Natural killer cell (primary cell): ENCODE measurements around the gene KAZN. TPM values are rescaled to one million over a fixed set of nuclear protein-coding genes. Genes with fewer than 3 reads are reported as not detected.

Experiments used
- ATAC-seq, 3 donors: fragments of 150-1000 bp in 2 of 3; fragments of 200-7000 bp in 1 of 3; cut with Tn5 transposase; 1 replicate in 1 of 3; 2 replicates in 2 of 3; pipeline ENCODE4 v1.10.0; 2021; ENCODE audit warnings: mild to moderate bottlenecking in 2 of 3, moderate library complexity in 2 of 3
- DNase-seq, 2 donors: peaks; one replicate each; pipeline versions ENCODE4 v3.0.0 to v3.0.0-alpha.2; 2013 to 2021; ENCODE audit warnings: mixed read lengths in 1 of 2
- H3K27ac ChIP-seq: one replicate; pipeline ENCODE4 v1.5.1; 2013; ENCODE audit warnings: mild to moderate bottlenecking, low read length
- H3K27me3 ChIP-seq: one replicate; pipeline ENCODE4 v1.6.1; 2013; ENCODE audit warnings: low read length; ENCODE audit not compliant: control insufficient read depth, insufficient read depth
- H3K36me3 ChIP-seq: one replicate; pipeline ENCODE4 v1.6.1; 2013; ENCODE audit warnings: low read length; ENCODE audit not compliant: control insufficient read depth, insufficient read depth
- H3K4me1 ChIP-seq: one replicate; pipeline ENCODE4 v1.6.1; 2013; ENCODE audit warnings: low read length; ENCODE audit not compliant: control insufficient read depth, insufficient read depth
- H3K4me3 ChIP-seq: one replicate; pipeline ENCODE4 v1.5.1; 2013; ENCODE audit warnings: low read length
- H3K9me3 ChIP-seq: one replicate; pipeline ENCODE4 v1.6.1; 2013; ENCODE audit warnings: low read length; ENCODE audit not compliant: control insufficient read depth, insufficient read depth
- H3K27ac Mint-ChIP-seq, 2 donors: one replicate each; pipeline ENCODE4 v1.8.0; 2022; ENCODE audit warnings: mild to moderate bottlenecking in 2 of 2, mixed read lengths in 2 of 2, moderate library complexity in 1 of 2
- H3K27me3 Mint-ChIP-seq, 2 donors: one replicate each; pipeline ENCODE4 v1.8.0; 2022; ENCODE audit warnings: low read depth in 2 of 2, mixed read lengths in 2 of 2
- H3K36me3 Mint-ChIP-seq: one replicate; pipeline ENCODE4 v1.8.0; 2022; ENCODE audit warnings: mixed read lengths
- H3K4me1 Mint-ChIP-seq, 2 donors: one replicate each; pipeline ENCODE4 v1.8.0; 2022; ENCODE audit warnings: mixed read lengths in 2 of 2
- H3K4me3 Mint-ChIP-seq: one replicate; pipeline ENCODE4 v1.8.0; 2022; ENCODE audit warnings: mild to moderate bottlenecking, moderate library complexity, mixed read lengths
- H3K9me3 Mint-ChIP-seq, 2 donors: one replicate each; pipeline ENCODE4 v1.8.0; 2022; ENCODE audit warnings: mixed read lengths in 2 of 2
- WGBS: methylation state at CpG from one replicate; pipeline ENCODE4 v1.1.7; 2013; ENCODE audit warnings: missing lambda C conversion rate; ENCODE audit not compliant: insufficient coverage; 5-methylcytosine and 5-hydroxymethylcytosine counted together
- intact Hi-C: fragments of 100-400 bp; cut with micrococcal nuclease; formaldehyde crosslinking; loops from one replicate; pipeline ENCODE4 v1.14.2; 2022
- total RNA-seq, 4 donors: library from RNA; stranded (reverse); fragments of 120-200 nt in 1 of 4; gene quantifications; one replicate each; pipeline versions ENCODE4 v1.2.3 to v1.2.4, GENCODE V29; 2013 to 2022
- TF ChIP-seq, protein P1 (sequence below): fragments of 200-600 bp; IDR thresholded peaks from one replicate; pipeline ENCODE4 v1.8.0; 2022; ENCODE audit warnings: antibody characterized with exemption

KAZN gene
- total RNA-seq, 3 donors from 2014 or later (not counting 1 experiment from before 2014, with no cell fraction given): 1.2 to 2.0 (median 1.7) TPM

DNA sequence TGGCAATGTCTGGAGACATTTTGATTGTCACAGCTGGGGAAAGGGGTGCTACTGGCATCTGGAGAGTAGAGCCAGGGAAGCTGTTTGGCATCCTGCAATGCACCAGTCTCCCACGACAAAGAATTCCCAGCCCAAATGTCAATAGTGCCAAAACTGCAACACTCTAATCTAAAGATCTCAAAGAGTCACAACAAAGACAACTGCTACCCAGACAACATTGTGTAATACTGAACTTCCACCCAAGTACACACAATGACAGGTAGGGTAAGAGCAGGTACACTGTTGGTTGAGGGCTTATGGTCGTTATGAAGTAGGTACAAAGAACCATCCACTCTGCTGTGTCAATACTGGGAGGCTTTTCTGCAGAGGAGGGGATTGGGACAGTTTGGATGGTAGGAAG, 546.8 kb downstream of the KAZN start:
- peaks cover 16 to 55% of the 10 kb centered on the region in 2 donors for H3K27me3 Mint-ChIP-seq
- TF ChIP-seq, protein P1, sequence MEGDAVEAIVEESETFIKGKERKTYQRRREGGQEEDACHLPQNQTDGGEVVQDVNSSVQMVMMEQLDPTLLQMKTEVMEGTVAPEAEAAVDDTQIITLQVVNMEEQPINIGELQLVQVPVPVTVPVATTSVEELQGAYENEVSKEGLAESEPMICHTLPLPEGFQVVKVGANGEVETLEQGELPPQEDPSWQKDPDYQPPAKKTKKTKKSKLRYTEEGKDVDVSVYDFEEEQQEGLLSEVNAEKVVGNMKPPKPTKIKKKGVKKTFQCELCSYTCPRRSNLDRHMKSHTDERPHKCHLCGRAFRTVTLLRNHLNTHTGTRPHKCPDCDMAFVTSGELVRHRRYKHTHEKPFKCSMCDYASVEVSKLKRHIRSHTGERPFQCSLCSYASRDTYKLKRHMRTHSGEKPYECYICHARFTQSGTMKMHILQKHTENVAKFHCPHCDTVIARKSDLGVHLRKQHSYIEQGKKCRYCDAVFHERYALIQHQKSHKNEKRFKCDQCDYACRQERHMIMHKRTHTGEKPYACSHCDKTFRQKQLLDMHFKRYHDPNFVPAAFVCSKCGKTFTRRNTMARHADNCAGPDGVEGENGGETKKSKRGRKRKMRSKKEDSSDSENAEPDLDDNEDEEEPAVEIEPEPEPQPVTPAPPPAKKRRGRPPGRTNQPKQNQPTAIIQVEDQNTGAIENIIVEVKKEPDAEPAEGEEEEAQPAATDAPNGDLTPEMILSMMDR: no peak
- H3K27ac Mint-ChIP-seq: no peak overlapping the region
- H3K36me3 Mint-ChIP-seq: no peaks in the 10 kb centered on the region
- no peak overlapping the region for H3K27ac ChIP-seq
- no peaks in the 10 kb centered on the region for H3K9me3 ChIP-seq
- no peak for DNase-seq
- no peaks in the 10 kb centered on the region for H3K9me3 Mint-ChIP-seq
- H3K4me3 ChIP-seq: no peak overlapping the region
- H3K27me3 ChIP-seq: peaks cover under 1% of the 10 kb centered on the region
- no peak overlapping the region for H3K4me3 Mint-ChIP-seq
- no peak for ATAC-seq
- H3K4me1 Mint-ChIP-seq: peaks cover 0 to 9% of the 10 kb centered on the region in 2 donors
- peaks cover 6% of the 10 kb centered on the region for H3K4me1 ChIP-seq
- intact Hi-C loops: no loop called here
- no peaks in the 10 kb centered on the region for H3K36me3 ChIP-seq
- WGBS: 70% methylated on average over 2 of the region's 2 CpGs

DNA sequence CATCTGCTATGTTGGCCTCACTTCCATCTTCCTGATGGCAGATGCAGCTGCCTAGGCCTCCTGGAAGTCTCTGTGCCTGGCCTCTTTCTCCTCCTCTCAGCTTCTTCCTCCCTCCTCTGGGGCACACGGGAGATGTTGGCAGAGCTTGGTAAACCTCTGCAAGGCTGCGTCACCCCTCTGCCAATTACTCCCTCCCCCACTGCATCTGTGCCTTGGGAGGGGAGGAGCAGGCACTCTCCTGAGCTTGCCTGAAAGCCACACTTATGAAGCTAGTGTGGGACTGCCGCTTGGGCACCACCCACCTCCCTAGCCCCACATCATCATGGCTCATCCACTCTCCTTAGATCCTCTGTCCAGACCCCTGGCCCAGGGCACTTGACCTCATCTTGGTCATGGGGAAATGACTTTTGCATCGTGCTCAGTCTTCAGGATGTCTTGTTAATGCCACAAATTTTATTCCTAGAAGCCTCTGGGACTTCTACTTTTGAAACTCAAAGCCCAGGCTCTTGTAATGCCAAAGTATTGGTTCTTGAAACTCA, 547.7 kb downstream of the KAZN start:
- peaks cover 0 to 5% of the 10 kb centered on the region in 2 donors for H3K4me1 Mint-ChIP-seq
- Histone ChIP-seq H3K27ac (no peak overlapping the region), H3K9me3 (no peaks in the 10 kb centered on the region), H3K27me3 (peaks cover 5% of the 10 kb centered on the region), H3K36me3 (no peaks in the 10 kb centered on the region), H3K4me1 (peaks cover 6% of the 10 kb centered on the region), H3K4me3 (no peak overlapping the region)
- peaks cover 19 to 55% of the 10 kb centered on the region in 2 donors for H3K27me3 Mint-ChIP-seq
- DNase-seq (no peak), ATAC-seq (no peak)
- H3K27ac Mint-ChIP-seq: no peak overlapping the region
- no peaks in the 10 kb centered on the region for H3K36me3 Mint-ChIP-seq
- intact Hi-C loops: no loop called here
- H3K4me3 Mint-ChIP-seq: no peak overlapping the region
- WGBS: 45% methylated on average over 4 of the region's 4 CpGs
- TF ChIP-seq, protein P1: no peak
- no peaks in the 10 kb centered on the region for H3K9me3 Mint-ChIP-seq

DNA sequence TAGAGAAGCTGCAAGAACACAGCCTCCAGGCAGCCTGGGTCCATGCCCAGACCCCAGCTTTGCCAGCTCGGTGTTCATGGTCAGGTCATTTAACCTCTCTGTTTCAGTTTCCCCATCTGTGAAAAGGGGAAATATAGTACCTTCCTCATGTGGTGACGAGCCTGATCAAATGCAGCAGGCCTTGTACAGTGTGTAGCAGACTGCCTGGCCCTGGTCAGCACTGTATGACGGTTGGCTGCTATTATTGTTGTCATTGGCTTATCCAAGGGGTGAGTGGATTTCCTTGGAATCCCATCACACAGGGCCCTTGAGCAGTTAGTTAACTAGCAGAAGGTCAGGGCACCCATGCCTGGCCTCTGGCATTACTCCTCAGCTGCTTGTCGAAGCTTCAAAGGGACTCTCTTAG, 548.5 kb downstream of the KAZN start:
- no peaks in the 10 kb centered on the region for H3K36me3 Mint-ChIP-seq
- TF ChIP-seq, protein P1: no peak
- ATAC-seq: no peak
- Histone ChIP-seq H3K36me3 (no peaks in the 10 kb centered on the region), H3K9me3 (no peaks in the 10 kb centered on the region), H3K27ac (no peak overlapping the region), H3K4me3 (no peak overlapping the region), H3K27me3 (peaks cover 6% of the 10 kb centered on the region), H3K4me1 (peaks cover under 1% of the 10 kb centered on the region)
- no peak for DNase-seq
- peaks cover 0 to 5% of the 10 kb centered on the region in 2 donors for H3K4me1 Mint-ChIP-seq
- no peak overlapping the region for H3K4me3 Mint-ChIP-seq
- WGBS: 63% methylated on average over 4 of the region's 4 CpGs
- peaks cover 23 to 62% of the 10 kb centered on the region in 2 donors for H3K27me3 Mint-ChIP-seq
- no peak overlapping the region for H3K27ac Mint-ChIP-seq
- H3K9me3 Mint-ChIP-seq: no peaks in the 10 kb centered on the region
- intact Hi-C loops: no loop called here

DNA sequence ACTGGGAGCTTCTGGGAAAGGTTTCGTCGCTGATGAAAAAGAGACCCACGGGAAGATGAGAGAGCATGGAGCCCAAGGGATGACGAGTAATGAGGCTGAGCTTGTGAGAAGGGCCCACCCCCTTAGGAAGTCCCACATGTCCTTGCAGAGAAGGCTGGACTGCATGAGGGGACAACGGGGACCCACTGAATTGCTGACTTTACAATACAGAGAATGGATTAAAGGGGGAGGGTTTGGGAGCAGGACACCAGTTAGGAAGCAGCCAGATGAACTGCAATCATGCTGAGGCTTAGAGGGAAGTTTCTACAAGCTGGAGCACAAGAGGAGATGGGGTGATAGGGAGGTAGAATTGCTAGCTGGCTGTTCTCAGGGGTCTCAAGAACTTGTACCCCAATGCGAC, 549.5 kb downstream of the KAZN start:
- TF ChIP-seq, protein P1: no peak
- H3K9me3 Mint-ChIP-seq: no peaks in the 10 kb centered on the region
- Histone ChIP-seq H3K36me3 (no peaks in the 10 kb centered on the region), H3K27me3 (peaks cover 17% of the 10 kb centered on the region), H3K27ac (no peak overlapping the region), H3K4me3 (no peak overlapping the region), H3K9me3 (no peaks in the 10 kb centered on the region), H3K4me1 (peaks cover 8% of the 10 kb centered on the region)
- WGBS: 87% methylated on average over 6 of the region's 6 CpGs
- no peak overlapping the region for H3K4me3 Mint-ChIP-seq
- DNase-seq (no peak), ATAC-seq (no peak)
- no peaks in the 10 kb centered on the region for H3K36me3 Mint-ChIP-seq
- intact Hi-C loops: no loop called here
- H3K4me1 Mint-ChIP-seq: no peaks in the 10 kb centered on the region
- H3K27me3 Mint-ChIP-seq: peaks cover 22 to 67% of the 10 kb centered on the region in 2 donors
- H3K27ac Mint-ChIP-seq: no peak overlapping the region
